Sigmoid colon (tissue), 4 donors: ENCODE data around the gene SOX6.

ENCODE experiments used
- EP300 ChIP-seq, 4 donors: sonication (generic); formaldehyde crosslinking; IDR thresholded peaks; one replicate each; pipeline ENCODE4 v1.6.1; 2017; ENCODE audit warnings: antibody characterized with exemption in 4 of 4
- POLR2A ChIP-seq, 2 donors: fragments of 450-650 bp; IDR thresholded peaks; one replicate each; pipeline ENCODE4 v1.6.1; 2016; ENCODE audit warnings: antibody characterized with exemption in 2 of 2, mild to moderate bottlenecking in 2 of 2, moderate library complexity in 2 of 2
- POLR2AphosphoS5 ChIP-seq, 4 donors: sonication (generic); formaldehyde crosslinking; IDR thresholded peaks; one replicate each; pipeline ENCODE4 v1.6.1; 2017; ENCODE audit warnings: antibody characterized with exemption in 4 of 4
- TF ChIP-seq, protein P1 (sequence below), 4 experiments: fragments of 450-650 bp in 3 of 4; fragments of 200-600 bp in 1 of 4; IDR thresholded peaks; one replicate each; pipeline ENCODE4 v1.5.1; 2016 to 2019; ENCODE audit warnings: antibody characterized with exemption in 4 of 4, mild to moderate bottlenecking in 3 of 4, moderate library complexity in 2 of 4

GRCh38 chr11:16262645-16262955 is 93.7 kb downstream of the SOX6 start:
- TF ChIP-seq, protein P1, sequence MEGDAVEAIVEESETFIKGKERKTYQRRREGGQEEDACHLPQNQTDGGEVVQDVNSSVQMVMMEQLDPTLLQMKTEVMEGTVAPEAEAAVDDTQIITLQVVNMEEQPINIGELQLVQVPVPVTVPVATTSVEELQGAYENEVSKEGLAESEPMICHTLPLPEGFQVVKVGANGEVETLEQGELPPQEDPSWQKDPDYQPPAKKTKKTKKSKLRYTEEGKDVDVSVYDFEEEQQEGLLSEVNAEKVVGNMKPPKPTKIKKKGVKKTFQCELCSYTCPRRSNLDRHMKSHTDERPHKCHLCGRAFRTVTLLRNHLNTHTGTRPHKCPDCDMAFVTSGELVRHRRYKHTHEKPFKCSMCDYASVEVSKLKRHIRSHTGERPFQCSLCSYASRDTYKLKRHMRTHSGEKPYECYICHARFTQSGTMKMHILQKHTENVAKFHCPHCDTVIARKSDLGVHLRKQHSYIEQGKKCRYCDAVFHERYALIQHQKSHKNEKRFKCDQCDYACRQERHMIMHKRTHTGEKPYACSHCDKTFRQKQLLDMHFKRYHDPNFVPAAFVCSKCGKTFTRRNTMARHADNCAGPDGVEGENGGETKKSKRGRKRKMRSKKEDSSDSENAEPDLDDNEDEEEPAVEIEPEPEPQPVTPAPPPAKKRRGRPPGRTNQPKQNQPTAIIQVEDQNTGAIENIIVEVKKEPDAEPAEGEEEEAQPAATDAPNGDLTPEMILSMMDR (IDR thresholded peaks at IDR 0.05) = no peak
- no peak for TF ChIP-seq POLR2AphosphoS5 (IDR thresholded peaks at IDR 0.05)
- TF ChIP-seq POLR2A (IDR thresholded peaks at IDR 0.05) = no peak
- TF ChIP-seq EP300 (IDR thresholded peaks at IDR 0.05) = no peak
